Activated CD4-positive, alpha-beta memory T cell treated with anti-CD3 and anti-CD28 coated beads for 36 hours (primary cell): ENCODE data around the gene DYNLT4. TPM values are rescaled to one million over a fixed set of nuclear protein-coding genes. Genes with fewer than 3 reads are reported as not detected.
"Not testable (repeated sequence)": the region's sequence is repeated elsewhere in the genome, so short reads cannot be mapped to it uniquely, and the experiment has no call there.

Experiments
- CTCF ChIA-PET: fragments of 350-600 bp; sonication (Branson Sonifier 250); formaldehyde crosslinking; loops from one replicate; lab custom pipeline; 2021; ENCODE audit warnings: antibody characterized with exemption, inconsistent platforms; lab: Charles Lee
- POLR2A ChIA-PET: fragments of 350-600 bp; sonication (Branson Sonifier 250); formaldehyde crosslinking; loops from one replicate; lab custom pipeline; 2021; ENCODE audit warnings: antibody characterized with exemption; lab: Charles Lee
- DNase-seq: peaks from one replicate; pipeline ENCODE4 v3.0.0-alpha.2; 2020
- H3K27ac Mint-ChIP-seq: one replicate; pipeline ENCODE4 v1.8.0; 2021; ENCODE audit warnings: mixed read lengths
- H3K27me3 Mint-ChIP-seq: one replicate; pipeline ENCODE4 v1.8.0; 2021; ENCODE audit warnings: mixed read lengths
- H3K36me3 Mint-ChIP-seq: one replicate; pipeline ENCODE4 v1.8.0; 2021; ENCODE audit warnings: mixed read lengths
- H3K4me1 Mint-ChIP-seq: one replicate; pipeline ENCODE4 v1.8.0; 2021; ENCODE audit warnings: low read depth, mixed read lengths
- H3K4me3 Mint-ChIP-seq: one replicate; pipeline ENCODE4 v1.8.0; 2021; ENCODE audit warnings: mild to moderate bottlenecking, mixed read lengths
- H3K9me3 Mint-ChIP-seq: one replicate; pipeline ENCODE4 v1.8.0; 2021; ENCODE audit warnings: mixed read lengths
- intact Hi-C: fragments of 100-400 bp; cut with micrococcal nuclease; formaldehyde crosslinking; loops from one replicate; pipeline ENCODE4 v1.15.1; 2023
- total RNA-seq, 2 experiments: library from RNA; stranded (reverse); gene quantifications; one replicate each; pipeline ENCODE4 v1.2.3, GENCODE V29; 2021

DYNLT4 gene
- total RNA-seq, 2 experiments from 2014 or later: 0.40 to 0.41 TPM

GRCh38 chr1:44776730-44777068, 30.5 kb downstream of the DYNLT4 start:
- peak overlapping the region; percentile 83 for H3K4me3 Mint-ChIP-seq
- H3K27me3 Mint-ChIP-seq: no peaks in the 10 kb centered on the region
- H3K4me1 Mint-ChIP-seq: peaks cover 42% of the 10 kb centered on the region
- ChIA-PET POLR2A (interaction anchor here (1.7 to 5.4 kb wide), 13 partner anchors 11 to 235 kb away, joined by 7 to 70 read pairs (median 17); partner anchors contain the start of genes BEST4, BTBD19, DYNLT4 and EIF2B3), CTCF (interaction anchor here (1.9 to 2.5 kb wide), 2 partner anchors 9 to 24 kb away, joined by 13 to 32 read pairs; partner anchors contain the start of genes BEST4 and PLK3)
- H3K36me3 Mint-ChIP-seq: peaks cover 59% of the 10 kb centered on the region
- peak overlapping the region; percentile 81 for H3K27ac Mint-ChIP-seq
- intact Hi-C loops: no loop called here
- no peaks in the 10 kb centered on the region for H3K9me3 Mint-ChIP-seq
- no peak for DNase-seq

GRCh38 chr1:44775930-44776729, 31.0 kb downstream of the DYNLT4 start:
- ChIA-PET CTCF (interaction anchor here (0.9 to 2.5 kb wide), 6 partner anchors 10 to 49 kb away, joined by 3 to 32 read pairs (median 8); partner anchors contain the start of genes BEST4, PLK3 and RNU5D-1), POLR2A (interaction anchor here (0.5 to 5.4 kb wide), 23 partner anchors 10 to 1986 kb away, joined by 3 to 70 read pairs (median 11); partner anchors contain the start of genes BEST4, BTBD19, DYNLT4 and EIF2B3)
- H3K4me1 Mint-ChIP-seq: peaks cover 41% of the 10 kb centered on the region
- peak; percentile 49 for DNase-seq
- intact Hi-C loops: loop anchor here (1.0 to 2.0 kb wide), 4 partner anchors 8 to 45 kb away; partner anchors contain the start of genes DYNLT4, KIF2C and RNU5D-1
- H3K27ac Mint-ChIP-seq: peak overlapping the region; percentile 81
- H3K36me3 Mint-ChIP-seq: peaks cover 53% of the 10 kb centered on the region
- H3K27me3 Mint-ChIP-seq: no peaks in the 10 kb centered on the region
- H3K4me3 Mint-ChIP-seq: peak overlapping the region; percentile 83
- no peaks in the 10 kb centered on the region for H3K9me3 Mint-ChIP-seq

- Mint-ChIP-seq H3K27ac (peak within 1 kb of the TSS; percentile 81), H3K36me3 (peaks cover 45% of the 10 kb centered on the region), H3K4me3 (peak within 1 kb of the TSS; percentile 83), H3K9me3 (no peaks in the 10 kb centered on the region), H3K4me1 (peaks cover 38% of the 10 kb centered on the region), H3K27me3 (no peaks in the 10 kb centered on the region)
- ChIA-PET POLR2A (interaction anchor here (0.8 to 5.4 kb wide), 24 partner anchors 9 to 1125 kb away, joined by 3 to 70 read pairs (median 10); partner anchors contain the start of genes BEST4, BTBD19, DYNLT4 and EIF2B3), CTCF (interaction anchor here (0.9 to 2.5 kb wide), 7 partner anchors 11 to 48 kb away, joined by 3 to 32 read pairs (median 4); partner anchors contain the start of genes BEST4, PLK3 and RNU5D-1)
- peak; percentile 94 for DNase-seq
- intact Hi-C loops: loop anchor here (1.0 to 2.0 kb wide), 4 partner anchors 9 to 45 kb away; partner anchors contain the start of genes DYNLT4, KIF2C and RNU5D-1
These were observed 31.8 kb downstream of the DYNLT4 start, which contains the start of gene RPS8 for GRCh38 chr1:44775078-44775929. Gene RPS8 (plus strand): TSS chr1:44775540. CDS start chr1:44775597, 57 bp downstream.

- H3K36me3 Mint-ChIP-seq: peaks cover 34% of the 10 kb centered on the region
- H3K27ac Mint-ChIP-seq, H3K4me1 Mint-ChIP-seq, H3K27me3 Mint-ChIP-seq, H3K4me3 Mint-ChIP-seq, DNase-seq, H3K9me3 Mint-ChIP-seq, intact Hi-C loops: not testable (repeated sequence)
- POLR2A ChIA-PET: interaction anchor here (0.9 to 4.1 kb wide), 5 partner anchors 9 to 45 kb away, joined by 3 to 15 read pairs (median 4); partner anchors contain the start of gene RPS8
- CTCF ChIA-PET: interaction anchor here (1.3 kb wide), 1 partner anchor 36 kb away, joined by 4 read pairs; the partner anchor contains the start of gene RNU5D-1
These were observed 40.7 kb downstream of the DYNLT4 start for GRCh38 chr1:44766421-44766820.

GRCh38 chr1:44760876-44761275, 46.3 kb downstream of the DYNLT4 start:
- DNase-seq: no peak
- Mint-ChIP-seq H3K36me3 (peaks cover 55% of the 10 kb centered on the region), H3K27me3 (no peaks in the 10 kb centered on the region), H3K4me3 (no peak overlapping the region), H3K4me1 (peaks cover 3% of the 10 kb centered on the region), H3K9me3 (no peaks in the 10 kb centered on the region), H3K27ac (no peak overlapping the region)
- ChIA-PET CTCF (interaction anchor here (1.7 kb wide), 1 partner anchor 13 kb away, joined by 5 read pairs; no protein-coding TSS in a partner anchor), POLR2A (interaction anchor here (1.5 to 1.6 kb wide), 2 partner anchors 15 to 30 kb away, joined by 3 to 6 read pairs; partner anchors contain the start of genes RNU5D-1 and RPS8)
- intact Hi-C loops: no loop called here

- Mint-ChIP-seq H3K4me1 (peaks cover 3% of the 10 kb centered on the region), H3K4me3 (no peak overlapping the region), H3K9me3 (no peaks in the 10 kb centered on the region), H3K27ac (no peak overlapping the region), H3K36me3 (peaks cover 66% of the 10 kb centered on the region), H3K27me3 (no peaks in the 10 kb centered on the region)
- POLR2A ChIA-PET: interaction anchor here (0.9 to 1.8 kb wide), 4 partner anchors 12 to 37 kb away, joined by 3 to 6 read pairs (median 4); partner anchors contain the start of gene RPS8
- CTCF ChIA-PET: interaction anchor here (1.7 kb wide), 1 partner anchor 11 kb away, joined by 5 read pairs; no protein-coding TSS in a partner anchor
- DNase-seq: no peak
- intact Hi-C loops: no loop called here
These were observed 48.1 kb downstream of the DYNLT4 start for GRCh38 chr1:44759077-44759476.

GRCh38 chr1:44757420-44757819, 49.7 kb downstream of the DYNLT4 start:
- peaks cover 68% of the 10 kb centered on the region for H3K36me3 Mint-ChIP-seq
- no peaks in the 10 kb centered on the region for H3K9me3 Mint-ChIP-seq
- POLR2A ChIA-PET: no interaction called here

More at GRCh38 chr1:44757420-44757819, 49.7 kb downstream of the DYNLT4 start:
- intact Hi-C loops: no loop called here
- no peak overlapping the region for H3K27ac Mint-ChIP-seq
- CTCF ChIA-PET: no interaction called here
- no peaks in the 10 kb centered on the region for H3K27me3 Mint-ChIP-seq
- peaks cover 3% of the 10 kb centered on the region for H3K4me1 Mint-ChIP-seq
- no peak overlapping the region for H3K4me3 Mint-ChIP-seq
- no peak for DNase-seq

Other genes with a start within 250 kb of the DYNLT4 start
- 1 to 10 TPM; 5.1 to 6.5 TPM for gene TMEM53, start 132.9 kb downstream of the DYNLT4 start, total RNA-seq
- 100 to 1,000 TPM; 134 to 141 TPM for gene ARMH1, start 132.6 kb downstream of the DYNLT4 start, total RNA-seq
- gene RNU5D-1, start 76.2 kb downstream of the DYNLT4 start, total RNA-seq: not detected
- gene KIF2C, start 67.5 kb downstream of the DYNLT4 start, total RNA-seq: 100 to 1,000 TPM; 107 to 113 TPM
- 1,000 to 10,000 TPM; 2,983 to 3,047 TPM for gene RPS8, start 31.8 kb downstream of the DYNLT4 start, total RNA-seq
- 1 to 10 TPM; 1.1 to 1.3 TPM for gene BEST4, start 19.2 kb downstream of the DYNLT4 start, total RNA-seq
- 10 to 100 TPM; 80.2 to 87.9 TPM for gene PLK3, start 7.0 kb downstream of the DYNLT4 start, total RNA-seq
- gene BTBD19, start 1.2 kb upstream of the DYNLT4 start, total RNA-seq: 10 to 100 TPM; 35.2 to 38.6 TPM
- gene PTCH2, start 35.9 kb upstream of the DYNLT4 start, total RNA-seq: under 1 TPM; 0.61 to 0.62 TPM
- 10 to 100 TPM; 41.9 to 44.8 TPM for gene EIF2B3, start 179.2 kb upstream of the DYNLT4 start, total RNA-seq
- 10 to 100 TPM; 23.7 to 25.0 TPM for gene HECTD3, start 204.0 kb upstream of the DYNLT4 start, total RNA-seq
- 100 to 1,000 TPM; 105 to 106 TPM for gene UROD, start 204.9 kb upstream of the DYNLT4 start, total RNA-seq